GM19240 (cell line): Measurements from ENCODE around the gene LARGE1.

Source experiments
- DNase-seq: peaks from one replicate; pipeline ENCODE4 v3.0.0; 2011; ENCODE audit warnings: low spot score; ENCODE audit not compliant: insufficient read length

LARGE1 gene

DNA sequence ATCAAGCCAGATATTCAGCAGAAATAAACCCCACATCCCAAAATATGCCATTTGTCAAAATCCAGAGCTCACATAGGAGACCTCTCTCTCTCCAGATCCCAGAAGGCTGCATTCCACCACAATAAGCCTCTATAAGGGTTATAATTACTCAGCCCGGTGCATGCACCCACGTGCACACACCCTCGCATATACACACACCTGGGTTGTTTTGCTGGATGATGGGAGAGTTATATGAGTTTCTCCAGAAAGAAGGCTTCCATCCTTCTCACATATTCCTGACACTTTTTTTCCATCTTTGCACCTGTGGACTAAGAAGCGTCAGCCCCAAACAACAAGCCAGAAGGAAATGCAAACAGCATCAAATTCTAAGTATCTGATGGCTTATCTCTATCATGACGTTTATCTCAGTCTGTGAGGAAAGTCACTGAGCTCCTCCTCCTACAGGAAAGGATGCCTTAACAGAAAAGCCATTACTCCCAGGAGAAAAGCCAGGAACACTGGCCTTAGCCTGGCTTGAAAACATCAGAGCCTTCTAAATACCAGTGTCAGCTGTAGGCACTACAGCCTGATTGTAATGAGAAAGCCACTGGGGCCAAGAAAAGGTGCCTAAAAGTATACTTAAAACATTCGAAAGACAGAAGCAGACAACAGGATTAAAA, 253.2 kb downstream of the LARGE1 start:
- no peak for DNase-seq

- no peak for DNase-seq
Observed at GRCh38 chr22:33666279-33666960, 253.9 kb downstream of the LARGE1 start.

- no peak for DNase-seq
Observed at GRCh38 chr22:33659448-33659847, 260.8 kb downstream of the LARGE1 start.

GRCh38 chr22:33658775-33659174, 261.5 kb downstream of the LARGE1 start:
- DNase-seq: no peak

DNA sequence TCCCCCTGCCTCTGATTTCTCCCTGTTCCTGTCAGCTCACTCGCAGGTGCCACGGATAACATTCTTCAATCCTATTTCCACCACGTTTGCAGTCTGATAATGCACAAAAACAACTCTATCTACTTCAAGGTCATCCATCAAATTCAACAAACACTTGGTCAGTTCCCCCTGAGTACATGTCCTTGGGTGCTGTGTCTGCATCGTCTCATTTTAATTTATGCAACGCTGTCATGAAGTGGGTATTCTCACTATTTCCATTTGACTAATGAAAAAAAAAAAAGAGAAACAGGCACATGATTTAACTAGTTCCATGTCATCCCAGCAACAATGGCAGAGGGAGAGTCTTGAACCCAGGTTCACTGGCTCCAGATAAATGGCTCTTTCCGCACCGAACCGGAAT, 262.6 kb downstream of the LARGE1 start:
- DNase-seq: no peak

- no peak for DNase-seq
Observed at GRCh38 chr22:33656808-33657628, 263.3 kb downstream of the LARGE1 start.

DNA sequence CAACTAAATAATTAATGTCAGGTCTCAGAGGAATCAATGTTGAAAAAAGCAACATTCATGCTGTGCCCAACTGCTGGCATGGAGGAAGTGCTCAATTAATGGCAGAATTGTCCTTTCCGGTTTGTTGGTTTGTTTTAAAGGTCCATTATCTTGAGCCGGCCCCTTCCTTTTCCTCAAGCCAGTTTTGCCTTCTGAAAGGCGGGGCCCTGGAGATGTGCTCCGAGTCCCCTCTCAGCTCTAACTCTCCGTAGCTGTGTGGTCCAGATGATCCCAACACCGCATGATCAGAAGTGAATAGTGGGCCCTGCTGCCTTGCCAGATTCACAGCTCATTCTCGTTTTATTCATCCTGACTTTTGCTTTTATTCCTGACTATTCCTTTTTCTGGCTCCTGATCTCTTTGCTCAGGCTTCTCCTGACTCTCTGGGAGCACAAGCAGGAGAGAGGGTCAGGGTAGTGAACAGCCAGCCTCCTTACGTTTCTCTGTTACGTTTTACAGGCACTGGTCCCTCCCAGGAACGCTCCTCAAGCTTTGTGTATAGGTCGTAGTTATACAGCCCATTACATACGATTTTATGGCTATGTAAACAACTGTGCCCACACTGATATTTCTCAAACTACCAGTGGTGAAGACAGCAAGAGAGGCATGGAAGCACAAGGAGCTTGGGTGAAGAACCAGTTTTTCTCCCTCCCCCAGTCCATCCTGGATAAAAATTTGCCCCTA, 265.9 kb downstream of the LARGE1 start:
- no peak for DNase-seq

GRCh38 chr22:33653532-33654063, 266.7 kb downstream of the LARGE1 start:
- no peak for DNase-seq

- no peak for DNase-seq
Observed at GRCh38 chr22:33652615-33653014, 267.7 kb downstream of the LARGE1 start.

DNA sequence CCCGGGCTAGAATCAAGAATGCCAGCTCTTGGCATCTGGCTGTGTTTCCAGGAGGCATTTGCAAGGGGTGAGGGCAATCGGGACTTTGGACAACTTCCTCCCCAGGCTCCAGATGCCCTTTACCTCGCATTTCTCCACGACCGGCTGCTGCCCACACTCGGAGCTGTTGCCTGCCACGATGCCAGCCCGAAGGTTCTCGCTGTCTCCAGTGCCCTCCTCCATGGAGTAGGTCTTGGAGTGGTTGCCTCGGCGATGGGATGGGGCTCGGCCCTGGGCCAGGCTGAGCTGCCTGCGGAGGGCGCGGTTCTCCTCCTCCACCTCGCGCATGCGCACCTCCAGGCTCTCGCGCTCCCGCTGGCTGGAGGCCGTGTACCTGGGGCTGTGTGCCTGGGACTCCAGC, 270.0 kb downstream of the LARGE1 start:
- no peak for DNase-seq

- no peak for DNase-seq
Observed at GRCh38 chr22:33648478-33648877, 271.8 kb downstream of the LARGE1 start.

DNA sequence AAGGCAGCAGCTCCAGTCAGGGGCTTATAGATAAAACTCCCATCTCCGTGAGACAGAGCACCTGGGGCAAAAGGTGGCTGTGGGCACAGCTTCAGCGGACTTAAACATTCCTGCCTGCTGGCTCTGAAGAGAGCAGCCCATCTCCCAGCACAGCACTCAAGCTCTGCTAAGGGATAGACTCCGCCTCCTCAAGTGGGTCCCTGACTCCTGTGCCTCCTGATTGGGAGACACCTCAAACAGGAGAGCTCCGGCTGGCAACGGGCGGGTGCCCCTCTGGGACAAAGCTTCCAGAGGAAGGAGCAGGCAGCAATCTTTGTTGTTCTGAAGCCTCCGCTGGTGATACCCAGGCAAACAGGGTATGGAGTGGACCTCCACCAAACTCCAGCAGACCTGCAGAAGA, 279.4 kb downstream of the LARGE1 start:
- DNase-seq: no peak

- no peak for DNase-seq
Observed at GRCh38 chr22:33639588-33640254, 280.6 kb downstream of the LARGE1 start.

GRCh38 chr22:33635766-33636165, 284.5 kb downstream of the LARGE1 start:
- DNase-seq: no peak

- DNase-seq: no peak
Observed at GRCh38 chr22:33631777-33632176, 288.5 kb downstream of the LARGE1 start.

GRCh38 chr22:33625959-33626358, 294.3 kb downstream of the LARGE1 start:
- DNase-seq: no peak

DNA sequence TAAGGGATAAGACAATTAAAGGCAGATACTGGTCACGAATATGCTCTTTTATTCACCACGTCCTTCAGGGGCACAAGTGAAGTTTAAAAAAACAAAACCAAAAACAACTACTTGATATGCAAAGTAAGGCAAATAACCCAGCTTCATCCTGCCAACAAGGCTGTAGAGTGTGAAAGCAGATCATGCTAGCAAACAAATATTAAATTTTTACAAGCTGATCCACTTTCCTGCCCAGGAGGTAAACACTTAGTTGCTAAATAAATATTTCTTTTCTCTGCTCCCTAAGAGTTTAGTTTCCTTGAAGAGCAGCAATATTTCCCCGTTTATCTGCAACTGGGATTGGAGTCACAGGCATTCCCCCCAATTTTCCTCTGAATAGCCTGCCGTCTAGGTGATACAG, 300.2 kb downstream of the LARGE1 start:
- DNase-seq: no peak

DNA sequence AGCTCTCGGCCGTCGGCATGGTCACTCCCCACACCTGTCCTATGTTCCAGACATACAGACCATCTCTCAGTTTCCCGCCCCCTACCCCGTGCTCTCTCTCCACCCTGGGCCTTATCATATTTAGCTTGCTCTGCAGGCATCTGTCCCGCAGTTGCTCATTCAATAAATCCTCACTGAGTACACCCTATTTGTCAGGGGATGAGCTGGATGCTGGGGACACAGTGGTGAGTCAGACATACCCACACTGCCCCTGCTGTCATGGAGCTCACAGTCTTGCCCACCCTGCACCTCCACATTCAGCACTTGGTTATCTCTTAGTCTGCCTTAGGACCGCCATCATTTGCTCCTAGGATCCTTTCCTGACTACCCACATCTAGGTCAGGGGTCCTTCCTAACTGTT, 313.8 kb downstream of the LARGE1 start:
- DNase-seq: no peak

- DNase-seq: no peak
Observed at GRCh38 chr22:33605666-33606065, 314.6 kb downstream of the LARGE1 start.

- DNase-seq: no peak
Observed at GRCh38 chr22:33605221-33605620, 315.1 kb downstream of the LARGE1 start.

GRCh38 chr22:33601062-33601461, 319.2 kb downstream of the LARGE1 start:
- DNase-seq: no peak
